COLO668 (cell line): ENCODE measurements around the gene TIPIN.
"Not testable (repeated sequence)": the region's sequence is repeated elsewhere in the genome, so short reads cannot be mapped to it uniquely, and the experiment has no call there.

Source experiments
- DNase-seq: peaks from one replicate; lab custom pipeline; 2025; ENCODE audit not compliant: unreplicated experiment; lab: John Stamatoyannopoulos, UW

The TIPIN gene, protein sequence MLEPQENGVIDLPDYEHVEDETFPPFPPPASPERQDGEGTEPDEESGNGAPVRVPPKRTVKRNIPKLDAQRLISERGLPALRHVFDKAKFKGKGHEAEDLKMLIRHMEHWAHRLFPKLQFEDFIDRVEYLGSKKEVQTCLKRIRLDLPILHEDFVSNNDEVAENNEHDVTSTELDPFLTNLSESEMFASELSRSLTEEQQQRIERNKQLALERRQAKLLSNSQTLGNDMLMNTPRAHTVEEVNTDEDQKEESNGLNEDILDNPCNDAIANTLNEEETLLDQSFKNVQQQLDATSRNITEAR

DNA sequence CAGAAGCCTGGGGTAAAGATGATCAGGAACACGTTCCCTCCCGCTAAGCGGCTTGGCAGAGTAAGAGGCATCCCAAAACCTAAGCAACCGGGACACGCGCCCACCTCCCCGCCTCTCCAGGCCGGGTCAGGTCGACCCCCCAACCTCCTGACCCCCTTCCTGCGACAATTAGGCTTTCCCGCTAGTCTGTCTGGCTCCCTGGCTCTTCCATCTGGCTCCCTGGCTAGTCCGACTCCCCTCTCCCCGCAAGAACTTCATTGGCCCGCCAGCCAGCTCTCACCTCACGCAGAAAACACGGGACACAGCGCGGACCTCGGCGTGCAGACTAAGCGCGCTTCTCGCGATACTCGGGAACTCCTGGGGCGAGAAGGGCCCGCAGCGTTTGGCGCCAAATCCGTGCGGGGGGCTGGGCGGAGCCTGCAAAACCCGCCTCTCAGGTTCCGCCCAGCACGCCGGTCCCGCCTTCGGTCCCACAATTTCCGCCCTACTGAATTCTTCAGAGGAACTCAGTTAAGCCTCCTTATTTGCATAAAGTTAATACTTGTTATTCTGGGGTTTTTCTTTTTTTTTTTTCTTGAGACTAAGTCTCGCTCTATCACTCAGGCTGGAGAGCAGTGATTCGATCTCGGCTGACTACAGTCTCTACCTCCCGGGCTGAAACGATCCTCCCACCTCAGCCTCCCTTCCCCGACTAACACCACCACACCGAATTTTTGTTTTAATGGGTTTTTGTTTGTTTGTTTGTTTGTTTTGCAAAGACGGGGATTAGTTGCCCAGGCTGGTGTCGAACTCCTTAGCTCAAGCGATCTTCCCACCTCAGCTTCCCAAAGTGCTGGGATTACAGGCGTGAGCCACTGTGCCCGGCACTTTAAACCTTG is at the start of gene TIPIN:
TIPIN (minus strand) TSS at position 327 of the 878 bp plus-strand sequence. CDS start 3,738 bp downstream, outside the sequence.
- DNase-seq, result peak; percentile 98

DNA sequence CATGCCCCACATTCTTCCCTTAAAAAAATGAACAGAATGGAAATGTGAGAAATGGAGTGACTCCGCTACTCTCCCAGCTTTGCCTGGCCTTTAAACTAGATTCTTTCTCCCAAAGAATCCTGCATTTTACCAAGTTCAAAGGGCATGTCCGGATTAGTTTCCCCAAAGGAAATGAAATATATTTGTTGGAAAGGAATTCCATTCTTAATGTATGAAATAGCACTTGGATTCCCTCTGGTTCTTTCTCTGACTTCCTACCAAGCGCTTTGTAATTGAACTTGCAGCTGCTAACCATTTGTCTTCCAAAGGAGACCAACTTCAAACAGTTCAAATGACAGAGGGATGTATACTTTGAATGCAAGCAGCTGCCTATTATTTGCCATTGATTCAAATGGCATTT is 49.1 kb upstream of the TIPIN start:
- DNase-seq, result no peak

- DNase-seq, result no peak
Measured at GRCh38 chr15:66405007-66405406, 48.5 kb upstream of the TIPIN start.

GRCh38 chr15:66404532-66404931 is 48.0 kb upstream of the TIPIN start:
- no peak for DNase-seq

DNA sequence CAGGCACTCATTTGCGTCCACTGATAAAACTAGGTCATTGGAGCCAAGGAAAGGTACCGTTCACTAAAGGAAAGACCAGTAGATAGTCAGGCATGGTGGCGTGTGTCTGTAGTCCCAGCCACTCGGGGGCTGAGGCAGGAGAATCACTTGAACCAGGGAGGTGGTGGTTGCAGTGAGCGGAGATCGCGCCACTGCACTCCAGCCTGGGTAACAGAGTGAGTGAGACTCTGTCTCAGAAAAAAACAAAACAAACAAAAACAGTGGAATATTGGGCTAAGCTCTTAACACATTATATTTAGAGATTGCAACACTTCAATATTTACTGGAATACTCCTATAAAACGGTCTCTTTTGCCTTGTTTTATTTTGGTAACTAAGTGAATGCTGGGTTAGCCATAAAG is 47.6 kb upstream of the TIPIN start:
- DNase-seq, result no peak

GRCh38 chr15:66403323-66403722 is 46.8 kb upstream of the TIPIN start:
- DNase-seq, result no peak

DNA sequence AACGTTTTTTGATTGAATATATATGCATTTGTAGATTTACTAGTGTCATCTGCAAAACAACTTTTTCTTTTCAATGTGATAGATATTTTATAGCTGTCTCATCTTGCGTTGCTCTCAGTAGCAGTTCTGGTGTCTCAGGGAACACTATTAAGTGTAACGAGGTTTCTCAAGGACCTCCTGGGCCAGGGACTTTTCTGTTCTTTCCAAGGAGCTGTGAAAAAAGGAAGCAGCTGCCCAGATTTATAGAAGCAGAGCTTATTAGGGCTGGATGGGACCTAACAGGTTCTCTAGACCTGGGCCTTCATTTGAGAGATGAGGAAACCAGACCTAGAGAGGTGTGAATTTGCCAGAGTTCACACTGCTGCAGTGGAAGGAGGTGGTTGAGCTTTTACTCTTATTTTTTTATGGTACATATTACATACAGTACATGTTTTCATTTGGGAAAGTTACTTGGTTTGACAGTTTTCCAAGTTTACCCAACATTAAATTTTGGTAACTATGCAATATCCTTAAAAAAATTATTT is 46.3 kb upstream of the TIPIN start:
- no peak for DNase-seq

- no peak for DNase-seq
Measured at GRCh38 chr15:66401130-66402021, 44.9 kb upstream of the TIPIN start.

DNA sequence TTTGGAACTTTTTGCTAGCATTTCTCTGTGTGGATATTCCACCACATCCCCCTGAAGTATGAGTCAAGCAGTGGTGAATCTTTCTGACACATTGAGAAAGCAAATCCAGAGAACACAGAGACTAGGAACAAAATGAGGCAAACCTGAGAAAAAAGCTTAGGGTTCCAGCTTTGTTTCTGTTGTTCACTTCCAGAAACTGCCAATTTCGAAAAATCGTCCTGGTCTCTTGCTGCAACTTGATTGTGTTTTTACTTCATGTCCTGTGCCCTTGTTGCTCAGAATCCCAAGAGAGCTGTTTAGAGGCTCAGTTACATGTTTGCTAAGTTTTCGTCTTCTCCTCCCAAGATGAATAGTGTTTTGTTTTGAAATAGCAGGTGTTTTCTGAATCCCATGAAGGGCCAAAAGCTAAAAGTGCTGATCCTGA is 43.9 kb upstream of the TIPIN start:
- no peak for DNase-seq

DNA sequence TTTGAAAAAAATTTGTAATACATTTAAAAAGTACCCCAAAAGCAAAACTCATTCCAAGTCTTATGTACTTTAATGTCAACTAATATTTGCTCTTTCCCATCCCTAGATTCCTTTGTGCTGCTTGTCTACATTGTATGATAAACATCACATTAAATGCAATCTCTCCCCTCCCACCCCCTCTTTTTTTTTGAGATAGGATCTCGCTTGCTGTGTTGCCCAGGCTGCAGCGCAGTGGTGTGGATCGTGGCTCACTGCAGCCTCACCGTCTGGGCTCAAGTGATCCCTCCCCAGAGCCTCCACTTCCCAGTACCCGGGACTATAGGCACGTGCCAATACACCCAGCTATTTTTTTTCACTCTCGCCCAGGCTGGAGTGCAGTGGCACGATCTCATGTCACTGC is 42.8 kb upstream of the TIPIN start:
- DNase-seq, result no peak

DNA sequence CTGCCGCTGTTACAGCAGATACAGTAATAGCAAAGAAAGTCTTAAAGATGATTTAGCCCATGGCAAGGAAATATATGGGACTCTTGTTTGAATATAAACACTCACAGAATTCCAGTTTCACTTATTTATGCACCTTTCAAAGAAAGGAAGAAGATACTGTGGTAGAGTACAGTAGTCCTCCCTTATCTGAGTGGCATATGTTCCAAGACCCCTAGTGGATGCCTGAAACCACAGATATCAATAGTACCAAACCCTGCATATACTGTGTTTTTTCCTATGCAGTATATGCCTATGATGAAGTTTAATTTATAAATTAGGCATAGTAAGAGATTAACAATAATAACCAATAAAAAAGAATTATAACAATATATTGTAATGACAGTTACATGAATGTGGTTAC is 38.4 kb upstream of the TIPIN start:
- DNase-seq, result no peak

GRCh38 chr15:66394472-66394871 is 38.0 kb upstream of the TIPIN start:
- no peak for DNase-seq

- not testable (repeated sequence) for DNase-seq
Measured at GRCh38 chr15:66393037-66393436, 36.6 kb upstream of the TIPIN start.

DNA sequence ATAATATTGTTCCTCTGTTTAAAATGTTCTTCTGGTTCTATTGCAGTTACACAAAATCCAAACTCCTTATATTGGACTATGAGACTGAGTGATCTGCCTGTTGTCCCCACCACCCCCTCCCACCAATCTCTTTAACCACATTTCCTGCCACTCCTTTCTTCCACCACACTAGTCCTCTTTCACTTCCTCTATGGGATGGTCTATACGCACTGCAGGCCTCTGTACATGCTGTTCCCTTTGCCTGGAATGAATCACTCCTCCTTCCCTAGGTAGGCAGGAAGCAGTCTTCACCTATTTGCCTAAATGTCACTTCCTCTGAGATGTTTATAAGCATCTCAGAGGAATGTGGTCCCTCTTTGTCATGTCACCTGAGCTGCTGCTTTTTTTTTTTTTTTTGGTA is 34.2 kb upstream of the TIPIN start:
- no peak for DNase-seq

DNA sequence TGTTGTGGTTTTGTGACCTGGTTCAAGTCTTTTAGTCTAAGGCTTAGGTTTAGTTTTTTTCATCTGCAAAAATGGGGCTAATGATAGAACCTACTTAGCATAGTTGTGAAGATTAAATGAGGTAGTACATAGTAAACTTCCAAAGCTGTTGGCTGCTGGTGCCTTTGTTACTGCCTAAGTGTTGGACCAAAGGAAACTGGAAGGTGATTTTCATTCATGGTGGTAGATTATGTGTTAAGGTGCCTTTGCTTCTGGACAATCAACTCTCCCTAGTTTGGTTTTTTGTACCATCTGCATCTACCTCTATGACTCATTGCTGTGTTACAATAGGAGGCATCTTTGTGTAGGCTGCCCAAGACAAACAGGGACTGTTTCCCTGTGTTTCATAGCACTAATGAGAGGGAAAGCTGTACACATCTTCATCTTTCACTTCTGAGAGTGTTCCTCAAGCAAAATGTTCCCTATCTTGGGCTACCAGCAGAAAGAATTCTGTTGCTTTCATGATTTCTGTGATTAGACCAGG is 33.4 kb upstream of the TIPIN start:
- DNase-seq, result no peak

GRCh38 chr15:66389098-66389858 is 32.8 kb upstream of the TIPIN start:
- no peak for DNase-seq

GRCh38 chr15:66388576-66388975 is 32.1 kb upstream of the TIPIN start:
- DNase-seq, result no peak

DNA sequence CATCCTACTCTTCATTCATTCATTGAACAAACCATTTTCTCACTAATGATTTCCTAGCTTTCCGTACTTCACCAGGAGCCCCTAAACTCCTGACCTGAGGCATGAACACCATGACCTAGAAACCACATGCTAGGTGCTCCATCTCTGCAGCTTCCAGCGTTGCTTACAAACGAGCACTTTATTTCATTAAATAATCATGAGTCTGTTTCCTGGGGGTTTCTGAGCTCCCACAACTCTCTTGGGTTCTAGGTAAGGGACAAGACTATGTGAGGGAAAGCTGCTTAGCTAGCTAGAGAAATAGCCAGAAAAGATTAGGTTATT is 31.5 kb upstream of the TIPIN start:
- no peak for DNase-seq

DNA sequence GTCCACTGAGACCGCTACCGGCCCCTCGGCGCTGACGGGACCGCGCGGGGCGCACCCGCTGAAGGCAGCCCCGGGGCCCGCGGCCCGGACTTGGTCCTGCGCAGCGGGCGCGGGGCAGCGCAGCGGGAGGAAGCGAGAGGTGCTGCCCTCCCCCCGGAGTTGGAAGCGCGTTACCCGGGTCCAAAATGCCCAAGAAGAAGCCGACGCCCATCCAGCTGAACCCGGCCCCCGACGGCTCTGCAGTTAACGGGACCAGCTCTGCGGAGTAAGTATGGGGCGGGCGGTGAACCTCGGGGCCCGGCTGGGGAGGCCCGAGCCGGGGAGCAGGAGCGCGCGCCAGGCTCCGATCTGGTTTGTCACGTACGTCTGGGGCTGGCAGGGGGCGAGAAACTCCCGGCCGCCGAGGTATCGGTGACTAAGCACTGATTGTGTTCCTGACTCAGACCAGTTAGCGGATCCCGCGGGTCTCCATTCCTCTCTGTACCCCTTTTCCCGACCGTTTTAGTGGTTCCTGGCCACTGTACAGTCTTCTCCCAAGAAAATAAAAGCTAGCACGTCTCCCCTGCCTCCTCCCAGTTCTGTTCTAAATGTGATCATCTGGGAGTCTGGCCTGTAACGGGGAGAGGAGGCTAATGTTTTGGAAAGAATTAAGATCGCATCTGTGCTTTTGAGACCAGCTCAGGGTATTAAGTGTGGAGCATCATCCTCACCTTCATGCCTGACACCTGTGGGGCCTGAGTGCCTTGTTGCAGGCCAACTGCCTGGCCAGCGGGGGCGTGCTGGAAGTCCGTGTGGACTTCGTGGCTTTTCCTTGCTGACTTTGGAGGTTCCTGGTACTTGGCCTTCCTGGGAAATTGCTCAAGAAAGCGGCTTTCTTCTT is 30.9 kb upstream of the TIPIN start:
- peak; percentile 67 for DNase-seq
